HG02973 (cell line): Measurements from ENCODE around the gene CCL22.
"Not testable (repeated sequence)": the region's sequence is repeated elsewhere in the genome, so short reads cannot be mapped to it uniquely, and the experiment has no call there.

Source experiments
- ATAC-seq: cut with Tn5 transposase; IDR thresholded peaks from one replicate; pipeline ENCODE4 v1.9.1; 2021; ENCODE audit warnings: moderate library complexity; ENCODE audit not compliant: unreplicated experiment

The CCL22 gene

GRCh38 chr16:57374067-57374534, 15.5 kb downstream of the CCL22 start:
- no peak for ATAC-seq

- not testable (repeated sequence) for ATAC-seq
Observed at GRCh38 chr16:57374925-57375465, 16.4 kb downstream of the CCL22 start.

GRCh38 chr16:57376313-57376818, 17.8 kb downstream of the CCL22 start:
- no peak for ATAC-seq

- peak; percentile 82 for ATAC-seq
Observed at GRCh38 chr16:57377080-57377841, 18.7 kb downstream of the CCL22 start.

GRCh38 chr16:57379579-57379978, 21.0 kb downstream of the CCL22 start:
- no peak for ATAC-seq

- no peak for ATAC-seq
Observed at GRCh38 chr16:57380671-57381462, 22.3 kb downstream of the CCL22 start.

- ATAC-seq = no peak
Observed at GRCh38 chr16:57381791-57382534, 23.4 kb downstream of the CCL22 start.

- no peak for ATAC-seq
Observed at GRCh38 chr16:57382535-57383275, 24.1 kb downstream of the CCL22 start.

- ATAC-seq = no peak
Observed at GRCh38 chr16:57383276-57384247, 25.0 kb downstream of the CCL22 start.

- ATAC-seq = no peak
Observed at GRCh38 chr16:57384248-57385070, 25.9 kb downstream of the CCL22 start.

GRCh38 chr16:57385083-57385482, 26.5 kb downstream of the CCL22 start:
- no peak for ATAC-seq

GRCh38 chr16:57386381-57386951, 27.9 kb downstream of the CCL22 start:
- no peak for ATAC-seq

GRCh38 chr16:57387598-57388354, 29.2 kb downstream of the CCL22 start:
- peak; percentile 30 for ATAC-seq

- ATAC-seq = peak; percentile 52
Observed at GRCh38 chr16:57388359-57389086, 29.9 kb downstream of the CCL22 start.

- no peak for ATAC-seq
Observed at GRCh38 chr16:57389087-57389468, 30.5 kb downstream of the CCL22 start.

- no peak for ATAC-seq
Observed at GRCh38 chr16:57390636-57391295, 32.2 kb downstream of the CCL22 start.
